Tibial nerve (tissue), 3 donors: ENCODE data around the gene RAPH1.

Source experiments
- POLR2A ChIP-seq, 2 donors: fragments of 450-650 bp; IDR thresholded peaks; one replicate each; pipeline ENCODE4 v1.6.1; 2017; ENCODE audit warnings: antibody characterized with exemption in 2 of 2, mild to moderate bottlenecking in 2 of 2, moderate library complexity in 2 of 2
- TF ChIP-seq, protein P1 (sequence below), 5 experiments: fragments of 200-600 bp in 3 of 5; fragments of 450-650 bp in 2 of 5; sonication (generic) in 3 of 5; IDR thresholded peaks; one replicate each; pipeline ENCODE4 v1.5.1; 2016 to 2019; ENCODE audit warnings: antibody characterized with exemption in 5 of 5, mild to moderate bottlenecking in 3 of 5, moderate library complexity in 2 of 5

DNA sequence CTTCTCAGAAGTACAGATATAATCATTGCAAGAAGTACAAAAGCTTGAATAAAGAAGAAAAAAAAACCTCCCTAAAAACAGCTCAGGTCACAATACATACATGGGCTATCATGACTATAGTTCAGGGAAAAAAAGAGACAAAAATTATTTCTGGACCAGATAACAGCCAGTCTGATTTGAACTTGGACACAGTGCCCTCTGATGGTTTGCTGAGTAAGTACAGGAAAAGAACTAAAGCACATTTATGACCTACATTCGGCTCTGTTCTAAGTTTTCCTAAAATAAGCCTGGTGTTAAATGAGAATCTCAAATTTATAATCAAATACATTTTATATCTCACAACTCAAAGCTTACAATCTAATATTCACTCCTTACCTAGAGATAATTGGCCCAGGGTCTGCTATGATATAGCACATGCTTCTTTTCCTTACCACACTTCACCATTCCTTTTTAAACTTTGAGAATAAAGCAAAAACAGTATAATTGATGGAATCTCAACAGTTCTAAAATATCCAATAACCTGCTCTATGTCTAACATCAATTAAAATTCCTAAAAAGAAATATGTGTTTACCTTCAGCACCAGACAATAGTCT is 81.1 kb downstream of the RAPH1 start:
- TF ChIP-seq, protein P1, sequence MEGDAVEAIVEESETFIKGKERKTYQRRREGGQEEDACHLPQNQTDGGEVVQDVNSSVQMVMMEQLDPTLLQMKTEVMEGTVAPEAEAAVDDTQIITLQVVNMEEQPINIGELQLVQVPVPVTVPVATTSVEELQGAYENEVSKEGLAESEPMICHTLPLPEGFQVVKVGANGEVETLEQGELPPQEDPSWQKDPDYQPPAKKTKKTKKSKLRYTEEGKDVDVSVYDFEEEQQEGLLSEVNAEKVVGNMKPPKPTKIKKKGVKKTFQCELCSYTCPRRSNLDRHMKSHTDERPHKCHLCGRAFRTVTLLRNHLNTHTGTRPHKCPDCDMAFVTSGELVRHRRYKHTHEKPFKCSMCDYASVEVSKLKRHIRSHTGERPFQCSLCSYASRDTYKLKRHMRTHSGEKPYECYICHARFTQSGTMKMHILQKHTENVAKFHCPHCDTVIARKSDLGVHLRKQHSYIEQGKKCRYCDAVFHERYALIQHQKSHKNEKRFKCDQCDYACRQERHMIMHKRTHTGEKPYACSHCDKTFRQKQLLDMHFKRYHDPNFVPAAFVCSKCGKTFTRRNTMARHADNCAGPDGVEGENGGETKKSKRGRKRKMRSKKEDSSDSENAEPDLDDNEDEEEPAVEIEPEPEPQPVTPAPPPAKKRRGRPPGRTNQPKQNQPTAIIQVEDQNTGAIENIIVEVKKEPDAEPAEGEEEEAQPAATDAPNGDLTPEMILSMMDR (IDR thresholded peaks at IDR 0.05) = peak; percentile 50 to 75 (median 64)
- no peak for TF ChIP-seq POLR2A (IDR thresholded peaks at IDR 0.05)
